ENCODE results near the gene PSMC3IP. TPM values are rescaled to one million over a fixed set of nuclear protein-coding genes. Genes with fewer than 3 reads are reported as not detected.

Gene PSMC3IP
- total RNA-seq, 1 donor from 2014 or later = 1.3 TPM

DNA sequence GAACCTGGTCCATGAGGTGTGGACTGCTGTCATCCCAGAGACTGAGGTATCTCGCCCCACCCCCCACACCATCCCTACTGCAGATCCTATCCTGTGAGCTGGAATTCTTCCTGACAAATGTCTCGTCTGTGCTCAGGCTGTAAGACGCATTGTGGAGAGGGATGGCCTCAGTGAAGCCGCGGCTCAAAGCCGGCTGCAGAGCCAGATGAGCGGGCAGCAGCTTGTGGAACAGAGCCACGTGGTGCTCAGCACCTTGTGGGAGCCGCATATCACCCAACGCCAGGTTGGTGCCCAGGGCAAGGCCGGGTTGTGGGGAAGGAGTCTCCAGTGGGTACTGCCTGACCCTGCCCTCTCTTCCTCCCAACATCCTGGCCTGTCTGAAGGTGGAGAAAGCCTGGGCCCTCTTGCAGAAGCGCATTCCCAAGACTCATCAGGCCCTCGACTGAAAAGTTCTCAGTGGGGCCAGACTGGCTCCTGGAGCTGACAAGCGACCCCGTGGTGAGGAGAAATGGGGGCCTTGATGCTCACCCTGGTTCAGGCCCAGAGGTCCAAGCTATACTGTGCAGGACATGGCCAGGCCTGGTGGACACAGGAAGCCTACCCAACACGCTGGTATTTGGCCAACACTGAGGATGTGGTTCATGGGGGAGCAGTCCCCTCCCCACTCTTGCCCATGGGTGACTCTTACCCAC is 11.9 kb downstream of the PSMC3IP start:
- Histone ChIP-seq H3K27me3 (ENCODE audit: control insufficient read depth, insufficient read depth, low read length) (no peaks in the 10 kb centered on the region), H3K4me3 (ENCODE audit: low read depth, low read length) (no peak overlapping the region), H3K36me3 (ENCODE audit: control insufficient read depth, insufficient read depth, low read length) (peaks cover 44% of the 10 kb centered on the region)
- no peak for FAIRE-seq
- no peak for DNase-seq (ENCODE audit: low read depth)
- TF ChIP-seq, protein P1, sequence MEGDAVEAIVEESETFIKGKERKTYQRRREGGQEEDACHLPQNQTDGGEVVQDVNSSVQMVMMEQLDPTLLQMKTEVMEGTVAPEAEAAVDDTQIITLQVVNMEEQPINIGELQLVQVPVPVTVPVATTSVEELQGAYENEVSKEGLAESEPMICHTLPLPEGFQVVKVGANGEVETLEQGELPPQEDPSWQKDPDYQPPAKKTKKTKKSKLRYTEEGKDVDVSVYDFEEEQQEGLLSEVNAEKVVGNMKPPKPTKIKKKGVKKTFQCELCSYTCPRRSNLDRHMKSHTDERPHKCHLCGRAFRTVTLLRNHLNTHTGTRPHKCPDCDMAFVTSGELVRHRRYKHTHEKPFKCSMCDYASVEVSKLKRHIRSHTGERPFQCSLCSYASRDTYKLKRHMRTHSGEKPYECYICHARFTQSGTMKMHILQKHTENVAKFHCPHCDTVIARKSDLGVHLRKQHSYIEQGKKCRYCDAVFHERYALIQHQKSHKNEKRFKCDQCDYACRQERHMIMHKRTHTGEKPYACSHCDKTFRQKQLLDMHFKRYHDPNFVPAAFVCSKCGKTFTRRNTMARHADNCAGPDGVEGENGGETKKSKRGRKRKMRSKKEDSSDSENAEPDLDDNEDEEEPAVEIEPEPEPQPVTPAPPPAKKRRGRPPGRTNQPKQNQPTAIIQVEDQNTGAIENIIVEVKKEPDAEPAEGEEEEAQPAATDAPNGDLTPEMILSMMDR (IDR thresholded peaks at IDR 0.05; ENCODE audit: insufficient read depth, low read length, severe bottlenecking) = no peak

DNA sequence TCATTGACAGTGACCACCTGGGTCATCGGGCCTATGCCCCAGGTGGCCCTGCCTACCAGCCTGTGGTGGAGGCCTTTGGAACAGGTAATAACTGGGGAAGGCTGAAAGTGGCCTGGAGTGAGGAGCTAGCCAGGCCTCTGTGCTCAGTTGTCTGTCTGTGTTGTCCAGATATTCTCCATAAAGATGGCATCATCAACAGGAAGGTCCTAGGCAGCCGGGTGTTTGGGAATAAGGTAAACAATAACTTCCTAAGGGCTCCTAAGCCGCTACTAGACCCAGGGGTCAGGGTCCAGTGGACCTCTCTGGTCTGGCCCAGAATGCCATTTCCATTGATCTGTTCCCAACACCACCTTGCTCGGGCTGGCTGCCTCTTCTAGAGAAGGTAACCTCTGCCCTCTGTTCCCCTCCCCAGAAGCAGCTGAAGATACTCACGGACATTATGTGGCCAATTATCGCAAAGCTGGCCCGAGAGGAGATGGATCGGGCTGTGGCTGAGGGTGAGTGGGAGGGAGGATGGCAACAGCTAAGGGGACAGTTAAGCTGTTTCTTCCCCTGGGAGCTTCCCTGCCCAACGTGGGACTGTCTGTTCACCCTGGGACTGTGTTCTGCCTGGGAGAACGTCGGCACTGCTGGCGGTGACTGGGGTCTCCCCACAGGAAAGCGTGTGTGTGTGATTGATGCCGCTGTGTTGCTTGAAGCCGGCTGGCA is 12.6 kb downstream of the PSMC3IP start:
- no peak for DNase-seq (ENCODE audit: low read depth)
- Histone ChIP-seq H3K36me3 (ENCODE audit: control insufficient read depth, insufficient read depth, low read length) (peaks cover 41% of the 10 kb centered on the region), H3K27me3 (ENCODE audit: control insufficient read depth, insufficient read depth, low read length) (no peaks in the 10 kb centered on the region), H3K4me3 (ENCODE audit: low read depth, low read length) (no peak overlapping the region)
- FAIRE-seq = no peak
- TF ChIP-seq, protein P1 (IDR thresholded peaks at IDR 0.05; ENCODE audit: insufficient read depth, low read length, severe bottlenecking) = no peak

DNA sequence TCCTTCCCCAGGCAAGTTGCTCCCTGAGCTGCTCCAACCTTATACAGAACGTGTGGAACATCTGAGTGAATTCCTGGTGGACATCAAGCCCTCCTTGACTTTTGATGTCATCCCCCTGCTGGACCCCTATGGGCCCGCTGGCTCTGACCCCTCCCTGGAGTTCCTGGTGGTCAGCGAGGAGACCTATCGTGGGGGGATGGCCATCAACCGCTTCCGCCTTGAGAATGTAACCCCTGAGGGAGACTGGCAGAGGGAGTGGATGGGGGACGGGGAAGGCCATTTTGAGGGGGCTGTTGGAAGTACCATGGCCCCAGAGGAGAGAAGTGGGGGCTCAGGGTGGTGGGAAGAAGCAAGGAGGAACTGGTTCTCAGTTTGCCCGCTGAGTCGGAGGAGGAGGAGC is 13.6 kb downstream of the PSMC3IP start:
- TF ChIP-seq, protein P1 (IDR thresholded peaks at IDR 0.05; ENCODE audit: insufficient read depth, low read length, severe bottlenecking) = no peak
- H3K4me3 ChIP-seq (ENCODE audit: low read depth, low read length) = no peak overlapping the region

DNA sequence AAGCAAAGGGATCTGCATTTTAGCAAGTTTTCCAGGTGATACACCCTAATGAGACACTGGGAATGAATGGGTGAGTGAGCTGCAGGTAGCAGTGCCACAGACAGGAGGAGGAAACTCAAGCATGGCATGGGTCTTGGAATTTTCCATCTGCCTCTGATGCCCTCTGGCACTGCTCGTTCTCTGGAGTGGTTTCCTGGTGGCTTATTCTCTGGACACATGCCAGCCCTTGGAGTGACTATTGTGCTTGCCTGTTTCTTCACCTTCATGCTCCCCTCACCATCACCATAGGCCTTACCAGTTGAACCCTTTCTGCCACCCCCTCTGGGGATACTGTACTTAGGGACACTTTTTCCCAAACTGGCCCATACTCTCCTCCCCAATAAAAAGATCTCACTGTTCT is 14.0 kb downstream of the PSMC3IP start:
- no peak for FAIRE-seq
- Histone ChIP-seq H3K4me3 (ENCODE audit: low read depth, low read length) (peak overlapping the region; percentile 95), H3K36me3 (ENCODE audit: control insufficient read depth, insufficient read depth, low read length) (peaks cover 29% of the 10 kb centered on the region), H3K27me3 (ENCODE audit: control insufficient read depth, insufficient read depth, low read length) (no peaks in the 10 kb centered on the region)
- peak; percentile 33 for DNase-seq (ENCODE audit: low read depth)
- TF ChIP-seq, protein P1 (IDR thresholded peaks at IDR 0.05; ENCODE audit: insufficient read depth, low read length, severe bottlenecking) = no peak

More for the DNA sequence above, 13.6 kb downstream of the PSMC3IP start:
- DNase-seq (ENCODE audit: low read depth) (no peak), FAIRE-seq (no peak)
- H3K27me3 ChIP-seq (ENCODE audit: control insufficient read depth, insufficient read depth, low read length) = no peaks in the 10 kb centered on the region
- H3K36me3 ChIP-seq (ENCODE audit: control insufficient read depth, insufficient read depth, low read length) = peaks cover 33% of the 10 kb centered on the region

DNA sequence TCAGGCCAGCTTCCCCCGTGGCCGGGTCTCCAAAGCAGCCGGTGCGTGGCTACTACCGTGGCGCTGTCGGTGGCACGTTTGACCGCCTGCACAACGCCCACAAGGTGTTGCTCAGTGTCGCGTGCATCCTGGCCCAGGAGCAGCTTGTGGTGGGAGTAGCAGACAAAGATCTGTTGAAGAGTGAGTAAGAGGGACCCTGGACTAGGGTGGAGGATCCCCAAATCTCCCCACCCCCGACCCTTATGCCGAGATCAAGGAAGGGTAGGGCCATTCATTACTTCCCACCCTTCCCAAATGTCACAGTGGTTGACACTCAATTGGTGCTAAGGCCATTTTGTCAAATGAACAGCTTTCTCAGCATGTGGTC is 14.4 kb downstream of the PSMC3IP start:
- peaks cover 26% of the 10 kb centered on the region for H3K36me3 ChIP-seq (ENCODE audit: control insufficient read depth, insufficient read depth, low read length)
- no peaks in the 10 kb centered on the region for H3K27me3 ChIP-seq (ENCODE audit: control insufficient read depth, insufficient read depth, low read length)
- peak overlapping the region; percentile 95 for H3K4me3 ChIP-seq (ENCODE audit: low read depth, low read length)
- DNase-seq (ENCODE audit: low read depth) (no peak), FAIRE-seq (no peak)
- TF ChIP-seq, protein P1 (IDR thresholded peaks at IDR 0.05; ENCODE audit: insufficient read depth, low read length, severe bottlenecking) = no peak
